GM12801 (cell line): ENCODE measurements around the gene FOXK2.

Experiments used
- CTCF ChIP-seq: IDR thresholded peaks from one replicate; pipeline ENCODE4 v1.5.1; 2011; ENCODE audit warnings: control low read depth; ENCODE audit not compliant: insufficient read length; ENCODE audit errors: extremely low read depth

Gene FOXK2

GRCh38 chr17:82483204-82483660, 36.3 kb upstream of the FOXK2 start:
- no peak for TF ChIP-seq CTCF

- TF ChIP-seq CTCF = no peak
Measured at GRCh38 chr17:82483836-82484235, 35.7 kb upstream of the FOXK2 start.

GRCh38 chr17:82486231-82487094, 33.1 kb upstream of the FOXK2 start:
- TF ChIP-seq CTCF = no peak

- TF ChIP-seq CTCF = no peak
Measured at GRCh38 chr17:82487910-82488309, 31.6 kb upstream of the FOXK2 start.

- no peak for TF ChIP-seq CTCF
Measured at GRCh38 chr17:82489117-82489516, 30.4 kb upstream of the FOXK2 start.

GRCh38 chr17:82489851-82490511, 29.6 kb upstream of the FOXK2 start:
- no peak for TF ChIP-seq CTCF

GRCh38 chr17:82490512-82491195, 28.9 kb upstream of the FOXK2 start:
- no peak for TF ChIP-seq CTCF
